ENCODE results near the gene BAX. TPM values are rescaled to one million over a fixed set of nuclear protein-coding genes. Genes with fewer than 3 reads are reported as not detected.
A peak's percentile ranks its signal among the peaks of the same experiment; 100 is the strongest.

The BAX gene
- total RNA-seq, 1 experiment from 2014 or later: 346 TPM

GRCh38 chr19:48962029-48962848 lies 7.6 kb downstream of the BAX start:
- peaks cover 41% of the 10 kb centered on the region for H3K36me3 Mint-ChIP-seq
- no peak for DNase-seq (ENCODE audit: low spot score)
- TF ChIP-seq HMGXB4 (CRISPR knock-in tag; IDR thresholded peaks at IDR 0.05): no peak
- peak; percentile 66 for TF ChIP-seq GABPB1 (CRISPR knock-in tag; IDR thresholded peaks at IDR 0.05)
- TF ChIP-seq ZNF396 (CRISPR knock-in tag; IDR thresholded peaks at IDR 0.05; ENCODE audit: borderline replicate concordance): no peak
- peak; percentile 97 for TF ChIP-seq ZNF263 (CRISPR knock-in tag; IDR thresholded peaks at IDR 0.05; ENCODE audit: low read depth)
- TF ChIP-seq KAT7 (CRISPR knock-in tag; IDR thresholded peaks at IDR 0.05; ENCODE audit: borderline replicate concordance): no peak
- TF ChIP-seq, protein P1, sequence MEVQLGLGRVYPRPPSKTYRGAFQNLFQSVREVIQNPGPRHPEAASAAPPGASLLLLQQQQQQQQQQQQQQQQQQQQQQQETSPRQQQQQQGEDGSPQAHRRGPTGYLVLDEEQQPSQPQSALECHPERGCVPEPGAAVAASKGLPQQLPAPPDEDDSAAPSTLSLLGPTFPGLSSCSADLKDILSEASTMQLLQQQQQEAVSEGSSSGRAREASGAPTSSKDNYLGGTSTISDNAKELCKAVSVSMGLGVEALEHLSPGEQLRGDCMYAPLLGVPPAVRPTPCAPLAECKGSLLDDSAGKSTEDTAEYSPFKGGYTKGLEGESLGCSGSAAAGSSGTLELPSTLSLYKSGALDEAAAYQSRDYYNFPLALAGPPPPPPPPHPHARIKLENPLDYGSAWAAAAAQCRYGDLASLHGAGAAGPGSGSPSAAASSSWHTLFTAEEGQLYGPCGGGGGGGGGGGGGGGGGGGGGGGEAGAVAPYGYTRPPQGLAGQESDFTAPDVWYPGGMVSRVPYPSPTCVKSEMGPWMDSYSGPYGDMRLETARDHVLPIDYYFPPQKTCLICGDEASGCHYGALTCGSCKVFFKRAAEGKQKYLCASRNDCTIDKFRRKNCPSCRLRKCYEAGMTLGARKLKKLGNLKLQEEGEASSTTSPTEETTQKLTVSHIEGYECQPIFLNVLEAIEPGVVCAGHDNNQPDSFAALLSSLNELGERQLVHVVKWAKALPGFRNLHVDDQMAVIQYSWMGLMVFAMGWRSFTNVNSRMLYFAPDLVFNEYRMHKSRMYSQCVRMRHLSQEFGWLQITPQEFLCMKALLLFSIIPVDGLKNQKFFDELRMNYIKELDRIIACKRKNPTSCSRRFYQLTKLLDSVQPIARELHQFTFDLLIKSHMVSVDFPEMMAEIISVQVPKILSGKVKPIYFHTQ (CRISPR knock-in tag; IDR thresholded peaks at IDR 0.05): peak; percentile 50; the same call in 1 of the 2 replicates
- TF ChIP-seq ZNF425 (CRISPR knock-in tag; conservative IDR thresholded peaks at IDR 0.05): 0 out of 2 replicates have a peak, but pooled peaks have one; percentile 45
- 0 out of 2 replicates have a peak, but pooled peaks have one; percentile 28 for TF ChIP-seq TEAD1 (CRISPR knock-in tag; IDR thresholded peaks at IDR 0.05)
- no peak for TF ChIP-seq GTF2I (CRISPR knock-in tag; conservative IDR thresholded peaks at IDR 0.05)
- TF ChIP-seq CBFB (CRISPR knock-in tag; IDR thresholded peaks at IDR 0.05; ENCODE audit: low read depth): no peak
- TF ChIP-seq ZNF423 (CRISPR knock-in tag; IDR thresholded peaks at IDR 0.05): peak; percentile 71
- no peak for TF ChIP-seq USF1 (CRISPR knock-in tag; IDR thresholded peaks at IDR 0.05)
- TF ChIP-seq, protein P2, sequence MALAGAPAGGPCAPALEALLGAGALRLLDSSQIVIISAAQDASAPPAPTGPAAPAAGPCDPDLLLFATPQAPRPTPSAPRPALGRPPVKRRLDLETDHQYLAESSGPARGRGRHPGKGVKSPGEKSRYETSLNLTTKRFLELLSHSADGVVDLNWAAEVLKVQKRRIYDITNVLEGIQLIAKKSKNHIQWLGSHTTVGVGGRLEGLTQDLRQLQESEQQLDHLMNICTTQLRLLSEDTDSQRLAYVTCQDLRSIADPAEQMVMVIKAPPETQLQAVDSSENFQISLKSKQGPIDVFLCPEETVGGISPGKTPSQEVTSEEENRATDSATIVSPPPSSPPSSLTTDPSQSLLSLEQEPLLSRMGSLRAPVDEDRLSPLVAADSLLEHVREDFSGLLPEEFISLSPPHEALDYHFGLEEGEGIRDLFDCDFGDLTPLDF (CRISPR knock-in tag; IDR thresholded peaks at IDR 0.05): no peak
- 0 out of 2 replicates have a peak, but pooled peaks have one; percentile 55 for TF ChIP-seq ZNF121 (CRISPR knock-in tag; IDR thresholded peaks at IDR 0.05)
- TF ChIP-seq EMX1 (CRISPR knock-in tag; IDR thresholded peaks at IDR 0.05): no peak
- peak overlapping the region; percentile 89 for H3K27ac Mint-ChIP-seq
- H3K27me3 Mint-ChIP-seq (ENCODE audit: low read depth): no peaks in the 10 kb centered on the region
- H3K9me3 Mint-ChIP-seq: peaks cover 4% of the 10 kb centered on the region
- POLR2A ChIA-PET: no interaction called here
- H3K4me3 Mint-ChIP-seq: no peak overlapping the region
- CTCF ChIA-PET: interaction anchor here (0.7 to 2.3 kb wide), 6 partner anchors 8 to 166 kb away, joined by 3 to 14 read pairs (median 4); partner anchors contain the start of genes DHDH, GYS1 and RUVBL2
- H3K4me1 Mint-ChIP-seq: peaks cover 33% of the 10 kb centered on the region
- no peak for ATAC-seq

GRCh38 chr19:48962849-48963165 lies 8.1 kb downstream of the BAX start:
- no peaks in the 10 kb centered on the region for H3K27me3 Mint-ChIP-seq (ENCODE audit: low read depth)
- peaks cover 4% of the 10 kb centered on the region for H3K9me3 Mint-ChIP-seq
- peaks cover 33% of the 10 kb centered on the region for H3K4me1 Mint-ChIP-seq
- CTCF ChIA-PET: interaction anchor here (0.8 to 2.3 kb wide), 4 partner anchors 8 to 167 kb away, joined by 3 to 14 read pairs (median 7); partner anchors contain the start of genes GYS1 and RUVBL2
- H3K4me3 Mint-ChIP-seq: no peak overlapping the region
- peaks cover 41% of the 10 kb centered on the region for H3K36me3 Mint-ChIP-seq
- H3K27ac Mint-ChIP-seq: no peak overlapping the region
- DNase-seq (ENCODE audit: low spot score) (no peak), ATAC-seq (no peak)
- POLR2A ChIA-PET: no interaction called here
- TF ChIP-seq E2F4 (CRISPR knock-in tag; IDR thresholded peaks at IDR 0.05; ENCODE audit: borderline replicate concordance, low read depth) (no peak), ZNF396 (CRISPR knock-in tag; IDR thresholded peaks at IDR 0.05; ENCODE audit: borderline replicate concordance) (no peak), ZSCAN18 (CRISPR knock-in tag; IDR thresholded peaks at IDR 0.05) (no peak), AFF4 (CRISPR knock-in tag; IDR thresholded peaks at IDR 0.05; ENCODE audit: borderline replicate concordance) (no peak)
